Neural cell (in vitro differentiated cells): ENCODE measurements around the gene PDE7B. TPM values are rescaled to one million over a fixed set of nuclear protein-coding genes. Genes with fewer than 3 reads are reported as not detected.

Experiments
- H2AFZ ChIP-seq: fragments of 200-600, 300-800 bp; sonication (generic), shearing (Covaris generic); 2 replicates; pipeline ENCODE4 v1.6.0; 2014; ENCODE audit warnings: low read depth, mild to moderate bottlenecking, antibody characterized with exemption, low read length, moderate library complexity
- H3F3A ChIP-seq: fragments of 200-600 bp; shearing (Covaris generic); 2 replicates; pipeline ENCODE4 v1.6.1; 2016; ENCODE audit warnings: mild to moderate bottlenecking, moderate library complexity, mixed read lengths, antibody characterized with exemption, low read length; ENCODE audit not compliant: insufficient read depth, poor library complexity, severe bottlenecking
- H3K27ac ChIP-seq: fragments of 200-600, 300-800 bp; sonication (generic), shearing (Covaris generic); 2 replicates; pipeline ENCODE4 v1.5.1; 2014; ENCODE audit warnings: mild to moderate bottlenecking, low read length, moderate library complexity
- H3K27me3 ChIP-seq: fragments of 300-800, 200-600 bp; sonication (generic), shearing (Covaris generic); 2 replicates; pipeline ENCODE4 v1.6.0; 2014; ENCODE audit warnings: mild to moderate bottlenecking, low read depth, low read length, moderate library complexity; ENCODE audit not compliant: insufficient read depth
- H3K36me3 ChIP-seq: fragments of 300-800, 200-600 bp; sonication (generic), shearing (Covaris generic); 2 replicates; pipeline ENCODE4 v1.5.1; 2014; ENCODE audit warnings: mild to moderate bottlenecking, antibody characterized with exemption, low read length, moderate library complexity; ENCODE audit not compliant: insufficient read depth
- H3K4me2 ChIP-seq: fragments of 300-800, 200-600 bp; sonication (generic), shearing (Covaris generic); 2 replicates; pipeline ENCODE4 v1.6.0; 2014; ENCODE audit warnings: mild to moderate bottlenecking, low read length
- H3K4me3 ChIP-seq: fragments of 300-800, 200-600 bp; sonication (generic), shearing (Covaris generic); 2 replicates; pipeline ENCODE4 v1.5.1; 2014; ENCODE audit warnings: mild to moderate bottlenecking, low read length, moderate library complexity
- H3K79me2 ChIP-seq: fragments of 200-600 bp; shearing (Covaris generic); replicated peaks from 2 replicates; pipeline ENCODE4 v1.6.0; 2014; ENCODE audit warnings: mild to moderate bottlenecking, low read length, moderate library complexity; ENCODE audit not compliant: insufficient read depth
- H3K9ac ChIP-seq: fragments of 300-800, 200-600 bp; sonication (generic), shearing (Covaris generic); 2 replicates; pipeline ENCODE4 v1.6.1; 2016; ENCODE audit warnings: mild to moderate bottlenecking, low read length, mixed read lengths
- H3K9me2 ChIP-seq: fragments of 200-600 bp; shearing (Covaris generic); 2 replicates; pipeline ENCODE4 v1.6.1; 2016; ENCODE audit warnings: mild to moderate bottlenecking, low read length, mixed read lengths; ENCODE audit not compliant: insufficient read depth
- H3K9me3 ChIP-seq: fragments of 200-600, 300-800 bp; sonication (generic), shearing (Covaris generic); 2 replicates; pipeline ENCODE4 v1.6.1; 2016; ENCODE audit warnings: mild to moderate bottlenecking, mixed run types, low read length, moderate library complexity, mixed read lengths
- H4K20me1 ChIP-seq: fragments of 200-600 bp; shearing (Covaris generic); 2 replicates; pipeline ENCODE4 v1.6.1; 2016; ENCODE audit warnings: mild to moderate bottlenecking, mixed run types; ENCODE audit not compliant: insufficient read depth
- EP300 ChIP-seq: fragments of 450-650 bp; conservative IDR thresholded peaks from 2 replicates; pipeline ENCODE4 v1.6.1; 2014; ENCODE audit warnings: antibody characterized with exemption, mild to moderate bottlenecking, moderate library complexity; ENCODE audit not compliant: poor library complexity, severe bottlenecking
- EZH2 ChIP-seq: fragments of 200-600, 300-800 bp; shearing (Covaris generic), sonication (generic); IDR thresholded peaks from 2 replicates; pipeline ENCODE4 v1.6.1; 2014; ENCODE audit warnings: antibody characterized with exemption, low read length, borderline replicate concordance, mild to moderate bottlenecking; ENCODE audit not compliant: insufficient read depth, poor library complexity, severe bottlenecking
- MXI1 ChIP-seq: fragments of 450-650 bp; conservative IDR thresholded peaks from 2 replicates; pipeline ENCODE4 v1.6.1; 2014; ENCODE audit warnings: antibody characterized with exemption, mild to moderate bottlenecking; ENCODE audit not compliant: poor library complexity, severe bottlenecking
- POLR2AphosphoS5 ChIP-seq: IDR thresholded peaks from 2 replicates; pipeline ENCODE4 v1.6.1; 2012
- RAD21 ChIP-seq: fragments of 450-650 bp; conservative IDR thresholded peaks from 2 replicates; pipeline ENCODE4 v1.6.1; 2014; ENCODE audit warnings: antibody characterized with exemption, mild to moderate bottlenecking, moderate library complexity
- REST ChIP-seq: IDR thresholded peaks from 2 replicates; pipeline ENCODE4 v1.6.1; 2012; ENCODE audit warnings: borderline replicate concordance
- SMC3 ChIP-seq: fragments of 450-650 bp; conservative IDR thresholded peaks from 2 replicates; pipeline ENCODE4 v1.6.1; 2014; ENCODE audit warnings: antibody characterized with exemption, mild to moderate bottlenecking, moderate library complexity; ENCODE audit not compliant: poor library complexity
- TAF1 ChIP-seq: IDR thresholded peaks from 2 replicates; pipeline ENCODE4 v1.6.1; 2012; ENCODE audit warnings: low read depth
- polyA minus RNA-seq: library from RNA; depleted of rRNA, polyadenylated mRNA; stranded (reverse); fragments of >200 nt; gene quantifications from 2 replicates; pipeline ENCODE4 v1.2.3, GENCODE V29; 2014
- polyA plus RNA-seq: library from polyadenylated mRNA; depleted of rRNA; stranded (reverse); fragments of >200 nt; gene quantifications from 2 replicates; pipeline ENCODE4 v1.2.3, GENCODE V29; 2014
- TF ChIP-seq, protein P1 (sequence below): fragments of 450-650 bp; IDR thresholded peaks from 2 replicates; pipeline ENCODE4 v1.5.1; 2014; ENCODE audit warnings: antibody characterized with exemption, mild to moderate bottlenecking, moderate library complexity; ENCODE audit not compliant: poor library complexity, severe bottlenecking

The PDE7B gene
- polyA plus RNA-seq: 5.9 and 7.6 TPM in 2 replicates
- polyA minus RNA-seq: 15.4 and 18.3 TPM in 2 replicates

- Histone ChIP-seq H3K27ac (peak within 1 kb of the TSS; percentile 33), H3K9ac (peak within 1 kb of the TSS; percentile 22), H3K4me2 (peak within 1 kb of the TSS; percentile 33), H2AFZ (no peak within 1 kb of the TSS), H3K36me3 (no peaks in the 10 kb centered on the region), H3K27me3 (no peaks in the 10 kb centered on the region), H3K9me3 (no peaks in the 10 kb centered on the region), H3K79me2 (no peaks in the 10 kb centered on the region), H3F3A (no peaks in the 10 kb centered on the region), H3K9me2 (no peaks in the 10 kb centered on the region), H3K4me3 (peak within 1 kb of the TSS; percentile 44), H4K20me1 (no peaks in the 10 kb centered on the region)
- TF ChIP-seq POLR2AphosphoS5 (no peak), RAD21 (no peak), REST (no peak), TAF1 (no peak), EP300 (no peak), SMC3 (no peak)
- TF ChIP-seq, protein P1, sequence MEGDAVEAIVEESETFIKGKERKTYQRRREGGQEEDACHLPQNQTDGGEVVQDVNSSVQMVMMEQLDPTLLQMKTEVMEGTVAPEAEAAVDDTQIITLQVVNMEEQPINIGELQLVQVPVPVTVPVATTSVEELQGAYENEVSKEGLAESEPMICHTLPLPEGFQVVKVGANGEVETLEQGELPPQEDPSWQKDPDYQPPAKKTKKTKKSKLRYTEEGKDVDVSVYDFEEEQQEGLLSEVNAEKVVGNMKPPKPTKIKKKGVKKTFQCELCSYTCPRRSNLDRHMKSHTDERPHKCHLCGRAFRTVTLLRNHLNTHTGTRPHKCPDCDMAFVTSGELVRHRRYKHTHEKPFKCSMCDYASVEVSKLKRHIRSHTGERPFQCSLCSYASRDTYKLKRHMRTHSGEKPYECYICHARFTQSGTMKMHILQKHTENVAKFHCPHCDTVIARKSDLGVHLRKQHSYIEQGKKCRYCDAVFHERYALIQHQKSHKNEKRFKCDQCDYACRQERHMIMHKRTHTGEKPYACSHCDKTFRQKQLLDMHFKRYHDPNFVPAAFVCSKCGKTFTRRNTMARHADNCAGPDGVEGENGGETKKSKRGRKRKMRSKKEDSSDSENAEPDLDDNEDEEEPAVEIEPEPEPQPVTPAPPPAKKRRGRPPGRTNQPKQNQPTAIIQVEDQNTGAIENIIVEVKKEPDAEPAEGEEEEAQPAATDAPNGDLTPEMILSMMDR: no peak
Observed at GRCh38 chr6:135851442-135852271, at the start of gene PDE7B. PDE7B (plus strand) TSS chr6:135851701.

GRCh38 chr6:135801755-135802465 is 49.6 kb upstream of the PDE7B start:
- no peaks in the 10 kb centered on the region for H3K27me3 ChIP-seq
- no peak overlapping the region for H3K27ac ChIP-seq
- H3K36me3 ChIP-seq: no peaks in the 10 kb centered on the region
- TF ChIP-seq TAF1: no peak
- TF ChIP-seq, protein P1: no peak
- no peak for TF ChIP-seq POLR2AphosphoS5
- no peak for TF ChIP-seq MXI1
- no peak for TF ChIP-seq EZH2
- TF ChIP-seq REST: no peak
- H3K9me2 ChIP-seq: no peaks in the 10 kb centered on the region
- no peaks in the 10 kb centered on the region for H4K20me1 ChIP-seq
- H2AFZ ChIP-seq: no peak overlapping the region
- H3K4me3 ChIP-seq: no peak overlapping the region
- no peak overlapping the region for H3K9ac ChIP-seq
- no peaks in the 10 kb centered on the region for H3F3A ChIP-seq
- H3K79me2 ChIP-seq: no peaks in the 10 kb centered on the region
- H3K4me2 ChIP-seq: no peak overlapping the region
- no peaks in the 10 kb centered on the region for H3K9me3 ChIP-seq
